Measurements from ENCODE around the gene GLYR1.

Gene GLYR1

GRCh38 chr16:4754865-4755264 lies 92.2 kb downstream of the GLYR1 start:
- DNase-seq: no peak

- no peak for DNase-seq
These were observed 93.9 kb downstream of the GLYR1 start for GRCh38 chr16:4753227-4753626.

Measured in NCI-H2029 (cell line).